ENCODE results near the gene TMEM270.

TMEM270 gene

GRCh38 chr7:73861305-73861704, 346 bp downstream of the TMEM270 start:
- Histone ChIP-seq H3K4me3 (ENCODE audit: low read depth, low read length) (no peak overlapping the region), H3K9me3 (ENCODE audit: severe bottlenecking) (no peaks in the 10 kb centered on the region), H3K27ac (no peak overlapping the region), H3K36me3 (no peaks in the 10 kb centered on the region), H3K27me3 (ENCODE audit: insufficient read depth, low read depth, severe bottlenecking) (no peaks in the 10 kb centered on the region)
- TF ChIP-seq, protein P1, sequence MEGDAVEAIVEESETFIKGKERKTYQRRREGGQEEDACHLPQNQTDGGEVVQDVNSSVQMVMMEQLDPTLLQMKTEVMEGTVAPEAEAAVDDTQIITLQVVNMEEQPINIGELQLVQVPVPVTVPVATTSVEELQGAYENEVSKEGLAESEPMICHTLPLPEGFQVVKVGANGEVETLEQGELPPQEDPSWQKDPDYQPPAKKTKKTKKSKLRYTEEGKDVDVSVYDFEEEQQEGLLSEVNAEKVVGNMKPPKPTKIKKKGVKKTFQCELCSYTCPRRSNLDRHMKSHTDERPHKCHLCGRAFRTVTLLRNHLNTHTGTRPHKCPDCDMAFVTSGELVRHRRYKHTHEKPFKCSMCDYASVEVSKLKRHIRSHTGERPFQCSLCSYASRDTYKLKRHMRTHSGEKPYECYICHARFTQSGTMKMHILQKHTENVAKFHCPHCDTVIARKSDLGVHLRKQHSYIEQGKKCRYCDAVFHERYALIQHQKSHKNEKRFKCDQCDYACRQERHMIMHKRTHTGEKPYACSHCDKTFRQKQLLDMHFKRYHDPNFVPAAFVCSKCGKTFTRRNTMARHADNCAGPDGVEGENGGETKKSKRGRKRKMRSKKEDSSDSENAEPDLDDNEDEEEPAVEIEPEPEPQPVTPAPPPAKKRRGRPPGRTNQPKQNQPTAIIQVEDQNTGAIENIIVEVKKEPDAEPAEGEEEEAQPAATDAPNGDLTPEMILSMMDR (IDR thresholded peaks at IDR 0.05; ENCODE audit: low read depth, low read length) = no peak
- DNase-seq = no peak

DNA sequence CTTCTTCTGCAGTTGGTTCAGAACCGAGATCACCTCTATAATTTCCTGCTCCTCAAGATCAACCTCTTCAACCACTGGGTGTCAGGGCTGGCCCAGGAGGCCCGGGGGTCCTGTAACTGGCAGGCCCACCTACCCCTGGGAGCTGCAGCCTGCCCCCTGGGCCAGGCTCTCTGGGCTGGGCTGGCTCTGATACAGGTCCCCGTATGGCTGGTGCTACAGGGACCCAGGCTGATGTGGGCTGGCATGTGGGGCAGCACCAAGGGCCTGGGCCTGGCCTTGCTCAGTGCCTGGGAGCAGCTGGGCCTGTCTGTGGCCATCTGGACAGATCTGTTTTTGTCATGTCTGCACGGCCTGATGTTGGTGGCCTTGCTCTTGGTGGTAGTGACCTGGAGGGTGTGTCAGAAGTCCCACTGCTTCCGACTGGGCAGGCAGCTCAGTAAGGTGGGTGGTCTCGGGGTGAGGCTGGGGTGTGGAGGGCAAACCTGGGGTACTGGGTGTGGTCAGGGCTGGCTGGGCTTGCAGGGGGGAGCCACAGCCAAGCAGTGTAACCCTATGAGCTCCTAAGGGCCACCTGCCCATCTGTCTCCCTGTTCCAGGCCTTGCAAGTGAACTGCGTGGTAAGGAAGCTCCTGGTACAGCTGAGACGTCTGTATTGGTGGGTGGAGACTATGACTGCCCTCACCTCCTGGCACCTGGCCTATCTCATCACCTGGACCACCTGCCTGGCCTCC, 4.2 kb downstream of the TMEM270 start:
- DNase-seq = no peak
- TF ChIP-seq, protein P1 (IDR thresholded peaks at IDR 0.05; ENCODE audit: low read depth, low read length) = no peak
- Histone ChIP-seq H3K36me3 (no peaks in the 10 kb centered on the region), H3K4me3 (ENCODE audit: low read depth, low read length) (no peak overlapping the region), H3K27me3 (ENCODE audit: insufficient read depth, low read depth, severe bottlenecking) (no peaks in the 10 kb centered on the region), H3K27ac (peak overlapping the region; percentile 40), H3K9me3 (ENCODE audit: severe bottlenecking) (no peaks in the 10 kb centered on the region)

GRCh38 chr7:73865738-73866445, 4.9 kb downstream of the TMEM270 start:
- Histone ChIP-seq H3K9me3 (ENCODE audit: severe bottlenecking) (no peaks in the 10 kb centered on the region), H3K27ac (no peak overlapping the region), H3K27me3 (ENCODE audit: insufficient read depth, low read depth, severe bottlenecking) (no peaks in the 10 kb centered on the region), H3K36me3 (no peaks in the 10 kb centered on the region), H3K4me3 (ENCODE audit: low read depth, low read length) (no peak overlapping the region)
- peak; percentile 54 for DNase-seq
- TF ChIP-seq, protein P1 (IDR thresholded peaks at IDR 0.05; ENCODE audit: low read depth, low read length) = peak; percentile 70

DNA sequence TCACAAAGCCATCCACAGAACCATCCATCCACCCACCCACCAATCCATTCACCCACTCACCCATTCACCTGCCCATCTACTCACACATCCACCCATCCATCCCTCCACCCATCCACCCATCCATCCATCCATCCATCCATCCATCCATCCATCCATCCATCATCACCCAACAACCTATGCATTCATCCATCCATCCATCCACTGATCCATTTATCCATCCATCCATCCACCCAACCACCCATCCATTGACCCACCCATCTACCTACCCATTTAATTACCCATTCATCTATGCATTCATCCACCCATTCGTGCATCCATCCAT, 5.4 kb downstream of the TMEM270 start:
- Histone ChIP-seq H3K27me3 (ENCODE audit: insufficient read depth, low read depth, severe bottlenecking) (no peaks in the 10 kb centered on the region), H3K27ac (no peak overlapping the region), H3K36me3 (no peaks in the 10 kb centered on the region), H3K9me3 (ENCODE audit: severe bottlenecking) (no peaks in the 10 kb centered on the region), H3K4me3 (ENCODE audit: low read depth, low read length) (no peak overlapping the region)
- TF ChIP-seq, protein P1 (IDR thresholded peaks at IDR 0.05; ENCODE audit: low read depth, low read length) = no peak
- DNase-seq = no peak

- H3K36me3 ChIP-seq = no peaks in the 10 kb centered on the region
- no peaks in the 10 kb centered on the region for H3K9me3 ChIP-seq (ENCODE audit: severe bottlenecking)
- no peaks in the 10 kb centered on the region for H3K27me3 ChIP-seq (ENCODE audit: insufficient read depth, low read depth, severe bottlenecking)
- DNase-seq = no peak
- H3K27ac ChIP-seq = no peak overlapping the region
- H3K4me3 ChIP-seq (ENCODE audit: low read depth, low read length) = no peak overlapping the region
- TF ChIP-seq, protein P1 (IDR thresholded peaks at IDR 0.05; ENCODE audit: low read depth, low read length) = no peak
These were observed 8.2 kb downstream of the TMEM270 start for GRCh38 chr7:73869011-73869798.
